ENCODE results near the gene TMEM95.

TMEM95 gene

GRCh38 chr17:7404737-7405349 lies 49.9 kb downstream of the TMEM95 start:
- peak overlapping the region; percentile 72; the same call in 1 of the 2 replicates for H3K4me3 ChIP-seq (ENCODE audit: low read length)
- DNase-seq (ENCODE audit: low read depth, low spot score) = no peak
- H3K36me3 ChIP-seq (ENCODE audit: control insufficient read depth, insufficient read depth, low read length) = peaks cover 12% of the 10 kb centered on the region
- no peaks in the 10 kb centered on the region for H3K27me3 ChIP-seq (ENCODE audit: control insufficient read depth, insufficient read depth, low read length)
- no peaks in the 10 kb centered on the region for H3K9me3 ChIP-seq (ENCODE audit: control insufficient read depth, insufficient read depth, low read length)
- no CpG with 5 or more reads among the region's 65 CpGs for WGBS (ENCODE audit: insufficient coverage, insufficient read length)
- no peak overlapping the region for H3K27ac ChIP-seq (ENCODE audit: low read length)
- H3K4me1 ChIP-seq (ENCODE audit: control insufficient read depth, insufficient read depth, low read length) = peaks cover 2% of the 10 kb centered on the region

- peaks cover 2% of the 10 kb centered on the region for H3K4me1 ChIP-seq (ENCODE audit: control insufficient read depth, insufficient read depth, low read length)
- WGBS (ENCODE audit: insufficient coverage, insufficient read length) = no CpG with 5 or more reads among the region's 38 CpGs
- H3K27ac ChIP-seq (ENCODE audit: low read length) = no peak overlapping the region
- H3K9me3 ChIP-seq (ENCODE audit: control insufficient read depth, insufficient read depth, low read length) = no peaks in the 10 kb centered on the region
- peak overlapping the region; percentile 72 for H3K4me3 ChIP-seq (ENCODE audit: low read length)
- peaks cover 19% of the 10 kb centered on the region for H3K36me3 ChIP-seq (ENCODE audit: control insufficient read depth, insufficient read depth, low read length)
- DNase-seq (ENCODE audit: low read depth, low spot score) = no peak
- H3K27me3 ChIP-seq (ENCODE audit: control insufficient read depth, insufficient read depth, low read length) = no peaks in the 10 kb centered on the region
Measured at GRCh38 chr17:7405350-7406234, 50.6 kb downstream of the TMEM95 start.

- Histone ChIP-seq H3K27me3 (ENCODE audit: control insufficient read depth, insufficient read depth, low read length) (no peaks in the 10 kb centered on the region), H3K27ac (ENCODE audit: low read length) (no peak overlapping the region), H3K36me3 (ENCODE audit: control insufficient read depth, insufficient read depth, low read length) (peaks cover 20% of the 10 kb centered on the region), H3K4me3 (ENCODE audit: low read length) (peak overlapping the region; percentile 72; the same call in 1 of the 2 replicates), H3K9me3 (ENCODE audit: control insufficient read depth, insufficient read depth, low read length) (no peaks in the 10 kb centered on the region), H3K4me1 (ENCODE audit: control insufficient read depth, insufficient read depth, low read length) (peaks cover 2% of the 10 kb centered on the region)
- DNase-seq (ENCODE audit: low read depth, low spot score) = no peak
- no CpG with 5 or more reads among the region's 12 CpGs for WGBS (ENCODE audit: insufficient coverage, insufficient read length)
Measured at GRCh38 chr17:7406235-7406825, 51.4 kb downstream of the TMEM95 start.

All from iPS DF 6.9 (cell line).